ENCODE measurements around the gene BRPF1.

The BRPF1 gene

DNA sequence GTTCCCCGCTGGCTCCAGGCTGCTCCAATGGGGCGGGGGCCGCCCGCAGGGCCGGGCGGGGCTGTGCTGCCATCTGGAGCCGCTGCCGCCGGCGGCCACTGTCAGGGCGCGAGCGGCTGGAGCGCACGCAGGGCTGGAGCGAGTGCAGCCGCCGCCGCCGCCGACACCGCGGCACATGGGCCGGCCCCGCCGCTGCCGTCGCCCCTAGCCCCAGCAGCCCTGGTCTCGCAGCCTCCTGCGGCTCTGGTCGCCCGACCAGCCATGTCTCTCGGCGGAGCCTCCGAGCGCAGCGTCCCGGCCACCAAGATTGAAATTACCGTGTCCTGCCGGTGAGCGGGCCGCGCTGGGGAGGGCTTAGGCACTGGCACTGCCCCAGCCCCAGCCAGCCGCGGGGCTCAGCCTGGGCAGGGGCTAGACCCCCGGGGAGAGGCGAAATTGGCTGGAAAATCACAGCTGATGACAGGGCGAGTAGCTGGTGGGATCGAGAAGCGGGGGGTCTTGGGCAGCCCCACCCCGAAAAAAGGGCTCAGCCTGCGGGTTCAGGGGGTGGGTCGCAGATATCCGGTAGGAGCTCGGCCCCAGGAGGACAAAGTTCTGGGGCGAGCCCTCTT is 27.7 kb upstream of the BRPF1 start, which contains the start of gene CPNE9:
CPNE9 (plus strand) TSS at position 98 of the 611 bp plus-strand sequence; CDS start at position 262, 164 bp downstream.
- no peak for DNase-seq

DNA sequence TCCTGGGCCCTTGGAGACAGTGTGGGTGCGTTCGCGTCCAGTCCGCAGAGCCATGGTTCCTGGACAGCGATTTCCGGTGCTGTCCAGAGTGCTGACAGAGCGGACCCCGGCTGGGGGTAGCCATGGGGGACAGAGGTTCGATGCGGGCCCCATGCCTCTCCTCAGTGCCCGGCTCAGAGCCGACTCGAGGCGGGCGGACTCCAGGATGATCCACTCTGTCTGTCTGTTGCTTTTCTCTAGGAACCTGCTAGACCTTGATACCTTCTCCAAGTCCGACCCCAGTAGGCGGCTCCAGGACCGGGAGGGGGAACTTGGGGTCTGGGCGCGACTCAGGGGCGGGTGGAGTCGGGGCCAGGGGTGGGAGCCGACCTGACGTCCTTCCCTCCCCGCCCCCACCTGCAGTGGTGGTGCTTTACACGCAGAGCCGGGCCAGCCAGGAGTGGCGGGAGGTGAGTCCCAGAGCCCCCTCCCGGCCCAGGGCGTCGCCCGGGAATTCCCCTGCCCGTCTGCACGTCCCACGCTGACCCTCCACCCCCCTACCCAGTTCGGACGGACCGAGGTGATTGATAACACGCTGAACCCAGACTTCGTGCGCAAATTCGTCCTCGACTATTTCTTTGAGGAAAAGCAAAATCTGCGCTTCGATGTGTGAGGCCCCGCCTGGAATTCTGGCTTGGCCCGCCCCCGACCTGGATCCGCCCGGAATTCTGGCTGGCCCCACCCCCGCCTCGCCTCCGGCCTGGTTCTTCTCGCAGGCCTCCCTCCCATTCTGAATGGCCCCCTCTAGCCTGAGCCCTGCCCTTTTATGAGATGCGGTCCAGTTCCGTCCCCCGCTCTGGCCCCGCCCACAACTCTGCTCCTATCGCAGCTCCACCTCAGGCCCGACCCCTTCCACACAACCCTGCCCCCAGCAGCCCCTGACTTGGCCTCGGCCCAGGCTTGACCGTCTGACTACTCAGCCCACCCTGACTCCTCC is 26.9 kb upstream of the BRPF1 start:
- no peak for DNase-seq

DNA sequence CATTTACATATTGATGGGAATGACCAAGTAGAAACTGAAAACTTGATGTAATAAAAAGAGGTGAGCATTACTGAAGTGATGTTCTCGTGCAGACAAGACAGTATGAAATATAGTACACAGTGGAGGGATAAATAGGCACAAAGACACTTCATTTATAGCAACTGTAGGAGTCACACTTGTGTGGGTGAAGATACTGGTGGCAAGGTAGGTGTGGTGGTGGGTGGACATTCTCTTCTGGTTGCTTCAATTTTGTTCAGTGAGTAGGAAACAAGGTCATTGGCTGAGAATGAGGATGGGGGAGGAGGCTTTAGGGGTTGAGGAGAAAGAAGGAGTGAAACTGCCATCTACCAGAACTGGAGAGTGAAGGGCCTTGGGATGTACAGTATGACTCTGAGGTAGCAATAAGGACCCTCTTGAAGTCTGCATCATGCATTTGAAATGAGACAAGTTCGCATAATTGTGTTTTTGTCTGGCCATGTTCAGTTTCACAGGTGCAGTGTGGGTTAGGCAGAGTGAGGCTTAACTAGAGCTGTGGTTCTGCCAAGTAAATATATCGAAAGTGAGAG is 21.3 kb upstream of the BRPF1 start:
- no peak for DNase-seq

DNA sequence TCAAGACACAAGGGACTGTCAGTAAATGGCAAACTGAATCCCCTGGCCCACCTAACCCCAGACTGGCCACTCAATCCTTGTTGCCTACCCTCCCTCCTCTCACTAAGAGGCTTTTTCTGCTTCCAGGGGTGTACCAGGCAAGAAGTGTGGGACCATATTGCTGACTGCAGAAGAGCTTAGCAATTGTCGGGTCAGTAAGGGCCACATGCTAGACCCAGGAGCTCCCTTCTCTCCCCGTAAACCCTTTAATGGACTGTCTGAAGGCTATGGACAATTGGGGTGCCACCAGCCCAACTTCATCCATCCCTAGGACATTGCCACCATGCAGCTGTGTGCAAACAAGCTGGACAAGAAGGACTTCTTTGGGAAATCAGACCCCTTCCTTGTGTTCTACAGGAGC is 19.1 kb upstream of the BRPF1 start:
- no peak for DNase-seq

DNA sequence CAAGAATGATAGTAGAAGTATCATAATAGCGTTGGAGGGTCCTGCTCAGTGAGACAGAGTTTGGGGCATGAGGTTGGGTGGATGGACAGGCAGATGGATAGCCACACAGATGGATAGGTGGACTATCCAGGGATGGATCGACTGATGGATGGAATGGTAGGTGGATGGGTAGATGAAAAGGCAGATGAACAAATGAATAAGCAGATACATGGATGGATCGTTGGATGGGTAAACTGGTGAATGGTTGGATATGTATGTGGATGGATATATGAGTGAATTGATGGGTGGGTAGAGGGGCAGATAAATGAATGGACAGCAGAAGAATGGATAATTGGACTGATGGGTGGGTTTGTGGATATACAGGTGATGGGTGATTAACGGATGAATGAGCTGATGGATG is 18.4 kb upstream of the BRPF1 start:
- no peak for DNase-seq

DNA sequence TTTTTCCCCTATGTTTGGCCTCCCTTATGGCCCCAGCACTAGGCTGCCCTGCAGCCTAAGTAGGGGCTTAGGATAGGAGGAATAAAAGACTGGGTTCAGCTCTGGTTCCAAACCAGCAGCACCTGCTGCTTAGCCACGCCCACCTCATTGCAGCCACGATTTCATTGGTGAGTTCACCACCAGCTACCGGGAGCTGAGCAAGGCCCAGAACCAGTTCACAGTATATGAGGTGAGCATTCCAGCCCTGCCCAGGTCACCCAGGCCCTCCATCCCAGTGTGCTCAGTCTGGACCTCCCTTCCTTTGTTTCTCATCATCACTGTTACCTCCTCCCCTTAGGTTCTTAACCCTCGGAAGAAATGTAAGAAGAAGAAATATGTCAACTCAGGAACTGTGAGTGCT is 16.4 kb upstream of the BRPF1 start:
- no peak for DNase-seq

DNA sequence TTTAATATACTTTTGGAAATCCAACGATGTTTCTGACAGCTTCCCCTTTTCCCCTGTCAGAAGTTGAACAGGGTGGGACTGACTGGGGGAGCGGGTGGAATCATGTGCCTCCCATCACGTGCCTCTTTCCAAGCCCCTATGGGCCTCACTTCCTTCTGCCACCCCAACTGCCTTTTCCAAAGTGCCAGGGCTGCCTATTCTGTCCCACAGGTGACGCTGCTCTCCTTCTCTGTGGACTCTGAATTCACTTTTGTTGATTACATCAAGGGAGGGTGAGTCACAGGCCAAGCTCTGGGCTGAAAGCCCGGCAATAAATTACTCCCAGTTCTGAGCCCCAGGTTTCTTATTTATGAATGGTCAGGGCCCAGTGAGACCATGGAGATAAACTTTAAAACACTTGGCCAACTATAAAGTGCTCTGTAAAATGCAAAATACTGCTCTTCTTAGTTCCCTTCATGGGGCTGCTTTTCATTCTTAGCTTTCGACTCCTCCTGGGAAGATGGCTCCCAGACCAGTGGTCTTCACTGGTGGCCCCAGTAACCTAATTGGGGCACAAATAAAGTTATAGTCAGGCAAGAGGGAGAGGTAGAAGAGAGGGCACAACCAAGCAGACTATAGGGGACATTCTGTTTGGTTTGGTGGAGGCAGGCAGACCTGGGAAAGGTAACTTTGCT is 15.6 kb upstream of the BRPF1 start:
- DNase-seq, result no peak

DNA sequence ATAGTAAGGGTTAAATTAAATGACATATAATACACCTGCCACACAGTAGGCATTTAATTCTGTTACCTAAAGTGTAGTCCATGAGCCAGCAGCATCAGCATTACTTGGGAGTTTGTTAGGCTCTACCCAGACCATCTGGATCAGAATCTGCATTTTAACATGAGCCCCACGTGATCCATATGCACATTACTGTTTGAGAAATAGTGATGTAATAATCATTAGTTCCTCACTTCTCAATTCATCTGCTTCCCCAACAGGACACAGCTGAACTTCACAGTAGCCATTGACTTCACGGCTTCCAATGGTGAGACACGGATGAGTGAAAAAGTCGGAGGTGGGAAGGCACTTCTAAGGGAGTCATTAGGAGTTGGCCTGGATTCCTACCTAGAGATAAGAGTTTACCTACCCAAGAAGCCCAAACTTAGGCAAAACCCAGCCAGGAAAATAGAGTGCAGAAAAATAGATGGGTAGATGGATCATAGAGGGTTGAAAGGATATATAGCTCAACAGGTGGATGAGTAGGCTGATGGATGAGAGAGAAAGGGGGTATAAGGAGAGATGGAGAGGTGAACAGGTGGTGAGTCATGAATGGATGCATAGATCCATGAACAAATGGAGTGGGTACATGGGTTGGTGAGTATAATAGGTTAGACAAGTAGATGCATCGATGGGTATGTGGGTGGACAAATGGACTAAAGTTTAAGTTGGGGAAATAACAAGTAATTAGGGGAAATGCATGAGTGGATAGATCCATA is 14.6 kb upstream of the BRPF1 start:
- no peak for DNase-seq

DNA sequence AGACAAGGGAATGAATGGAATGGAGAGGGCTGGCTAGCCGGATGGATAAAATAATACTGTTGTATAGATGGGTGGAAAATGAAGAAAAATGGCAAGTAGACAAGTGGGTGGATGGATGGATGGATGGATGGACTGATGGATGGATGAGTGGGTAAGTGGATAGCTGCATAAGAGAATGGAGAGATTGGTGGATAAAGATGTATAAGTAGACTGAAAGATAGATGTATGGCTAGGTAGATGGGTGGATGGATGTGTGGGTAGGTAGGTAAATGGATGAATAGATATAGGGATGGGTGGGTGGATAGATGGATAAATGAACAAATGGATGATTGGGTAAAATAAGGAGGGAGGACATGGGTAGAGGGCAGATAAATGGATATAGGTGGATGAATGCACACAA is 14.0 kb upstream of the BRPF1 start:
- no peak for DNase-seq

DNA sequence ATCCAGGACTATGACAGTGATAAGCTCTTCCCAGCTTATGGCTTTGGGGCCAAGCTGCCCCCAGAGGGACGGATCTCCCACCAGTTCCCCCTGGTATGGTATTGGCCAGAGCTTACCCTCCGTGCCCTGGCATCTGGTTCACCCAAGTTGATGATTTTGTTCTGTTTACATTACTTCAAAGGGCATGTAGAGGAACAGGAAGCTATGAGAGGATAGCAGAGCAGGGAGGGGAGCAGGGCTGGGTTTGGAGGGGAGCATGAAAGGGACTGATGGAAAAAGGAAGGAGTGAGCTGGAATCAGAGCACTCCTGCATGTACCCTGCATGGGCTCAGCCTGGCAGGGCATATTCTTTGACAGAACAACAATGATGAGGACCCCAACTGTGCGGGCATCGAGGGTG is 13.4 kb upstream of the BRPF1 start:
- no peak for DNase-seq

DNA sequence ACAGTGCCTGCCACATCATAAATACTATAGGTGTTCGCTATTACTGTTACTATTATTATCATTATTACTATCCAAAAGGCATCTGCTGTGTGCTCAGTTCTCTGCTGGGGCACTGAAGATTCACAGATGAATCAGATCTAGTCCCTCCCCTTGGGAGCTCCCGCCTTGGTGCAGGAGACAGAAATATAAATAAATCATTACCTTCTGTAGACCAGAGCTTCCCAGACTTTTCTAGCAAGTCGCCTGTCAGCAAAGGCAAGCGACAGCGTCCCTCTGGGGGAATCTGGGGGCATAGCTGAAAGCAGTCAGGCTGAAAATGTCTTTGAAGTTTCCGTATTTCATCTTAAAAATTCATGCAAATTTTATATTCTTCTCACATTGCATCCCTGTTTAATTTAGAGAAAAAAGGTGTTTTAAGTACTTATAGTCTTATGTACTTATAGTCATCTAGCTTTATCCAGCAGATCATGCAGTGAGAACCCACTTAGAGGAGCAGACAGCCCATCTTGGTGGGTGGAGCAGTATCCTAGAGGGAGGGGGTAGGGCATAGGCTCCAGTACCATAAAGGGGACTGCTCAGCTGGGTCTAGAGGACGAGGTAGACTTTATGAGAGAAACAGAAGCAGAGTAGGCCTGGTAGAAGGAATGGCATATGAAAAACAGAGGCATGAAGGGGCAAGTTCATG is 10.4 kb upstream of the BRPF1 start:
- DNase-seq, result no peak

DNA sequence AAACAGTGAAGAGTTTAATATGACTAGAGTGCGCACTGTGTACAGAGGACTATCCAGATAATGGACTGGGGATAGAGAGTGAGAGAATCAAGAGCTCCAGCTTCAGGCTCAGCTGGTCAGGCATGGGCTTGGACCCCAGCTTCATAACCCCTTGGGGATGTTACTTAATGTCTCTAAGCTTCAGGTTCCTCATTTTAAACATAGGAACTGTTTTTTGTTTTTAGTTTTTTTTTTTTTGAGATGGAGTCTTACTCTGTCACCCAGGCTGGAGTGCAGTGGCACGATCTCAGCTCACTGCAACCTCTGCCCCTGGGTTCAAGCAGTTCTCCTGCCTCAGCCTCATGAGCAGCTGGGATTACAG is 9.9 kb upstream of the BRPF1 start:
- DNase-seq, result no peak

DNA sequence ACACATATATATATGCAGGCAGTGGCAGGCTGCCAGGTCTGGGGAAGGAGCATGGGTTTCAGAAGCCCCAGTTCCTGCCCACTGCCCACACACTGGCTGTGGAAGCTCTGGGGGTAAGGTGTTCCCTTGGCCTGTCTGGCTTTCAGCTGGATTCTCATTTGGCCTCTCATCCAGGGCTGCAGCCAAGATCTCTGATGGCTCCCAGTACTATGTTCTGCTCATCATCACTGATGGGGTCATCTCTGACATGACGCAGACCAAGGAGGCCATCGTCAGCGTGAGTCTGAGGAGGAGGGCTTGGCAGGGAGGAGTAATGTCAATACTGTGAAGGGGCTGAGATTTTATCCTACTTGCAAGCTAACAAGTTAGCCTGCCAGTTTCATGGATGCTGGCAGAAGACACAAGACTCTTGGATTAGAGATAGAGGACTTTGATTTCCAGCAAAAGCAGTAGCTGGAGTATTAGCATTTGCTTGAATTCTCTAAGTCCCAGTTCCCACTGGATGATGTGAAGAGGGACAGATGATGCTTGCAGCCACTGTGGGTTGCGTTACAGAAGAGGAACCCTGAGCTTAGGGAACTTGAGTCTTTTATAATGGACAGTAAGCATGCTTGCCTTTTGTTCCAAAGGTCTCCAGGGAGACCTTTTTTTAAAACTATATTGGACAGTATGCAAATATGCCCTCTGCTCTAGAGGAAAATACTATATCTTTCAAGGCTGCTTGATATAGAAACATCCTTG is 5.6 kb upstream of the BRPF1 start:
- no peak for DNase-seq

DNA sequence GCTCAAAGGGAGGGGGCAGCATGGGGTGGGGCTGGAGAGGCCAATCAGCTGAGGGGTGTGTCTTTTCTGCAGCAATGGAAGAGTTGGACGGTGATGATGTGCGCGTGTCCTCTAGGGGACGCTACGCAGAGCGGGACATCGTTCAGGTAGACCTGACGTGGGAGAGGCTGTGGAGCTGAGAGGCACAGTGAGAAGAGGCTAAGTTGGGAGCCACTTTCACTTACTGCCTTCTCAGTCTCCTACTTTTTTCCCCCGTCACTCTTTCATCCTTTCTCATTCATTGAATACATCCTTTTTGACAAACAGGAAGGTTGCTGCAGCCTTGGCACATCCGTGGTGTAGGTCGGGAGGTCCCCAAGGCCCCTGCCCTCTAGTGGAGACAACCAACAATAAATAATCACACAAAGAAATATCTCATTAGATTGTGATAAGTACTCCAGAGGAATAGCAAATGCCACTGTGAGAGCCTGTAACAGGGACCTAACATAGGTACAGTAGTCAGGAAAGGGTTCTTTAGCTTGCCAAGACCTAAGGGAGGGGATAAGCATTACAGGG is 4.4 kb upstream of the BRPF1 start:
- peak; percentile 43 for DNase-seq

DNA sequence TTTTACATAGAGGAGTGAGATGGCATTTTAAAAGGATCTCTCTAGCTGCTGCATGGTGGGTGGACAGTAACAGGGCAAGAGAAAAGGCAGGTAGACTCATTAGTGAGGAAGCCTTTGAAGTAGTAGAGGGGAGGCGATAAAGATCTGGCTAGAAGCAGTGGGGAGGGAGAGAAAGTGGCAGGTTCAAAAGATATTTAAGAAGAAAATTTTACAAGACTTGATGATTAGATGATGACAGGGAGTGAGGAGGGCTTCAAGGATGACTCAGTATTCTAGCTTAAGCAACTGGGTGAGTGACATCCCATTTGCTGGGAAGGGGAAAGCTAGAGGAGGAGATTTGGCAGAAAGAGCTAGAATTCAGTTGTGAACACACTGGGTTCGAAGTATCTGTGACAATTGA is 3.8 kb upstream of the BRPF1 start:
- no peak for DNase-seq

DNA sequence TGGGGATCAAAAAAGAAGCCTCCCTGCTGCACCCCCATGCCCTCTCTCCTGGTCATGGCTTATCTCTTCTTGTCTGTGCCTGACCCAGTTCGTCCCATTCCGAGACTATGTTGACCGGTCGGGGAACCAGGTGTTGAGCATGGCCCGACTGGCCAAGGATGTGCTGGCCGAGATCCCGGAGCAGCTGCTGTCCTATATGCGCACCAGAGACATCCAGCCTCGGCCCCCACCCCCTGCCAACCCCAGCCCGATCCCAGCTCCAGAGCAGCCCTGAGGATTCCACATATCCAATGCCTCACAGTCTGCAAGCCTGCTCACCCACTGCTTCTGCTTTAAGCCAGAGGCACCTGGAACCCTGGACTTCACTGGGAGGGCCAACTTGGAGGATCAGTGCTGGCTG is 2.1 kb upstream of the BRPF1 start:
- no peak for DNase-seq

DNA sequence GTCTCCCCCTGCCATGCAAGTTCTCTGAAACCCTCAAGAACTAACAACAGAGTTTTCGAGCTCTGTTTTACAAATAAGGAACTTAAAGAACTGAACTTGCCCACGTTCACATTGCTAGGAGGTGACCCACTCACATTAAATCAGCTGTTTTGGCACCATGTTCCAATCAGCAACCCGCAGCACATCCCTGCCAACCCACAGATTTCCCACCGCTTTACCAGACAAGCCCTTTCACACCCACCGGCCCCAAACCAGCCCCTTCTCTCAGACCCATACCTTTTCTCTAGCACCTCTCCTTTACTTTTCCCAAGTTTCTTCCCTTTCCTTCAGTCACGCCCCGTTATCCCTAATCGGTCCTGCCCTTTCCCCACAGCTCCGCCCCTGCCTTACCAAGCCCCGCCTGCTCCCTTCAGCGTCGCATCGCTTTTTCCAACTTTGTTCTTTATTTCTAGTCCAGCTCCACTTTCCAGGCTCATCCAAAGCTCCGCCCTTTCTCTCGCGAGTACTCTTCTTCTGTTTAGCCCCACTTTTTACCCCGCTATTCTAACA is 804 bp upstream of the BRPF1 start:
- DNase-seq, result no peak

DNA sequence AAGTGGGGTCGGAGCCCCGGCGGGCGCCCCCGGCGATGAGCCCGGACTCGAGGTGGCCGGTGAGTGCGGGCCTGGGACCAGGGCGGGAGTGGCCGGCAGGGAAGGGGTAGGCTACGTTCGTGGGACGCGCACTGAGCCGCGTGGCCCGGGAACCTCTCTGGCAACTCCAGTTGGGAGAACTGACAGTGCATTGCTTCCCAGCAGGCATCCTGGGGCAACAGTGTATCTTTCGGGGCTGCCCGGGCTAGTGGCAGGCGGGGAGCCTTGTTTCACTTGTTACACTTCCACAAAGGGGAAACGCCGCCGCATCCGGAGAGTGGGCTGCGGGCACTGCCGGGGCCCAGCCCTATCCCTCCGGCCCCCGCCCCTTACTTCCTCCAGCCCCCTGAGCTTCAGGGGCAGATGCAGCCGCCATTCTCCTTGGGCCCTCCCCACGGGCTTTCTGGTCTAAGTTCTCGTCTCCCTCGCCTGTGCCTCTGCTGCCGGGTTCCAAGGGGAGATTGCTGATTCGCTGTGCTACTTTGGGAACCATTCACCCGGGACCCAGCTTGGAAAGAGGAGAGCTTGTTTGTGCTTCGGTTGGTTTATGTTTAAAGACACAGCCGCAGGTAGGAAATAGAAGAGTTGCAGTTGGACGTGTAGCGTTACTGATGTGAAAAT is 675 bp downstream of the BRPF1 start:
- peak; percentile 30 for DNase-seq

DNA sequence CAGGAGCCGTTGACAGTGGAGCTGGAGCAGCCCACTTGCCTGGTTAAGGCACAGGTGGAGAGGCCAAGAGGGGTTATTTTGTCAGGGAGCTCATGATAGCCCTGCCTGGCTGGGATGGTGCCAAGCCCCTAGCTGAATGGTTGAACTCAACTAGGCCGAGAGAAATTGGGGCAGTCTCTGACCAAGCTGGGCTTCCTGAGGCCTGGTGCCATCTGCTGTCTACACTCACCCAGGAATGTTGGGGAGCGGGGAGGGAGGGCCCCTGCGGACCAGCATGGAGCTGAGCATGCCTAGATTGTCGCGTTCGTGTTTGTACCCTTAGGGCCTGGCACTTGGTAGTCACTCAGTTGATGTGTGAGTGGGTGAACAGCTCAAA is 1.2 kb downstream of the BRPF1 start:
- DNase-seq, result no peak

DNA sequence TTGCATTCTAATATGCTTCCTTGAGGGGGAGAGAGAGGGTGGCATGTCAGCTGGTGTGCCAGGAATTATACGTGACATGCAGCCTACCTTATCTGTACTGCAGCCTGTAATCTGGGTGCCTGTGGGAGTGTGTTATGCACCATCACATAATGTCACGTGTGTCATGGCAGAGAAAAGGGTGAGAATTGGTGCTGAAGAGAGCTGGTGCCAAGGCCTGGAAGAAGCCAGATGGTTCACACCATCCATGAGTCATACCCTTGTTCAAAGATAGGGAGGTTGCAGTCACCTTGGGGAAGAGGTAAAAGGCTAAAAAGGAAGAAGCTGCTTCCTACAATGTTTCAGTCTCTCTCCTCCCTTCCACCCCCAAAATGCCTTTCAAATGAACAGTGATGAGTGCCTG is 5.3 kb downstream of the BRPF1 start:
- DNase-seq, result no peak

Measured in activated CD8-positive, alpha-beta memory T cell treated with anti-CD3 and anti-CD28 coated beads, Interleukin-2, amount 50 U/mL, for 4 hours (primary cell).